Measurements from ENCODE around the gene ELOVL6. TPM values are rescaled to one million over a fixed set of nuclear protein-coding genes. Genes with fewer than 3 reads are reported as not detected.
A peak's percentile ranks its signal among the peaks of the same experiment; 100 is the strongest.

Gene ELOVL6
- total RNA-seq, 4 donors from 2014 or later, result 3.4 to 25.9 (median 11.4) TPM

- Histone ChIP-seq H3K36me3 (no peaks in the 10 kb centered on the region), H3K4me3 (no peak overlapping the region), H3K4me1 (peaks cover 0 to 8% (median 6%) of the 10 kb centered on the region in 4 donors), H3K27me3 (no peaks in the 10 kb centered on the region), H3K27ac (no peak overlapping the region), H3K9me3 (no peaks in the 10 kb centered on the region)
- WGBS, 2 donors (ENCODE audit: low coverage in 1 of 2), result 86 to 100% methylated on average over 2 of the region's 2 CpGs
- in situ Hi-C loops (cut with MboI; ENCODE audit: low pct_ligation_motif_present in 1 of 4, low pct_unique_long_range_greater_than_20kb in 1 of 4, low sequenced_read_pairs in 3 of 4), result no loop called here
- TF ChIP-seq POLR2A (IDR thresholded peaks at IDR 0.05) (no peak), POLR2AphosphoS5 (IDR thresholded peaks at IDR 0.05) (no peak), EP300 (IDR thresholded peaks at IDR 0.05; ENCODE audit: low read depth) (no peak)
- TF ChIP-seq, protein P1, sequence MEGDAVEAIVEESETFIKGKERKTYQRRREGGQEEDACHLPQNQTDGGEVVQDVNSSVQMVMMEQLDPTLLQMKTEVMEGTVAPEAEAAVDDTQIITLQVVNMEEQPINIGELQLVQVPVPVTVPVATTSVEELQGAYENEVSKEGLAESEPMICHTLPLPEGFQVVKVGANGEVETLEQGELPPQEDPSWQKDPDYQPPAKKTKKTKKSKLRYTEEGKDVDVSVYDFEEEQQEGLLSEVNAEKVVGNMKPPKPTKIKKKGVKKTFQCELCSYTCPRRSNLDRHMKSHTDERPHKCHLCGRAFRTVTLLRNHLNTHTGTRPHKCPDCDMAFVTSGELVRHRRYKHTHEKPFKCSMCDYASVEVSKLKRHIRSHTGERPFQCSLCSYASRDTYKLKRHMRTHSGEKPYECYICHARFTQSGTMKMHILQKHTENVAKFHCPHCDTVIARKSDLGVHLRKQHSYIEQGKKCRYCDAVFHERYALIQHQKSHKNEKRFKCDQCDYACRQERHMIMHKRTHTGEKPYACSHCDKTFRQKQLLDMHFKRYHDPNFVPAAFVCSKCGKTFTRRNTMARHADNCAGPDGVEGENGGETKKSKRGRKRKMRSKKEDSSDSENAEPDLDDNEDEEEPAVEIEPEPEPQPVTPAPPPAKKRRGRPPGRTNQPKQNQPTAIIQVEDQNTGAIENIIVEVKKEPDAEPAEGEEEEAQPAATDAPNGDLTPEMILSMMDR (IDR thresholded peaks at IDR 0.05), result no peak
- no peak for DNase-seq
- intact Hi-C loops (cut with DNase I; ENCODE audit: low total_unique reads), result no loop called here
These were observed 133.5 kb downstream of the ELOVL6 start for GRCh38 chr4:110064934-110065333.

DNA sequence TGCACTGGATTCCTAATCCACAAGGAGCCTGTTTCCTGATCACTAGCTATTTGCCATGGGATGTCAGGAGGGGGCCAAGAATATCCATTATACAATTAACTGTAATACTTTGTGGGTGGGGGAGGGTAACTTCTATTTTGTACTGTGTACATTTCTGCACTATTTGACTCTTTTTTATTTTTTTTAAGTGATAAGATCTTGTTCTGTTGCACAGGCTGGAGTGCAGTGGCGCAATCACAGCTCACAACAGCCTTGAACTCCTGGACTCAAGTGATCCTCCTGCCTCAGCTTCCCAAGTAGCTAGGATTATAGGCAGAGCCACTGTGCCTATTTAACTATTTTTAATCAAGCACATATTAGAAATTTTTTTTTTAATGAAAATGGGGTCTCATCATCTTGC is 134.1 kb downstream of the ELOVL6 start:
- WGBS, 2 donors (ENCODE audit: low coverage in 1 of 2), result 89 to 93% methylated on average over 1 of the region's 1 CpG
- intact Hi-C loops (cut with DNase I; ENCODE audit: low total_unique reads) (no loop called here), in situ Hi-C loops (cut with MboI; ENCODE audit: low pct_ligation_motif_present in 1 of 4, low pct_unique_long_range_greater_than_20kb in 1 of 4, low sequenced_read_pairs in 3 of 4) (no loop called here)
- TF ChIP-seq POLR2A (IDR thresholded peaks at IDR 0.05) (no peak), POLR2AphosphoS5 (IDR thresholded peaks at IDR 0.05) (no peak), EP300 (IDR thresholded peaks at IDR 0.05; ENCODE audit: low read depth) (no peak)
- TF ChIP-seq, protein P1 (IDR thresholded peaks at IDR 0.05), result no peak
- no peak for DNase-seq
- Histone ChIP-seq H3K36me3 (no peaks in the 10 kb centered on the region), H3K9me3 (no peaks in the 10 kb centered on the region), H3K4me3 (no peak overlapping the region), H3K27ac (no peak overlapping the region), H3K27me3 (no peaks in the 10 kb centered on the region), H3K4me1 (peaks cover 0 to 15% (median 9%) of the 10 kb centered on the region in 4 donors)

- no peaks in the 10 kb centered on the region for H3K36me3 ChIP-seq
- WGBS, 2 donors (ENCODE audit: low coverage in 1 of 2), result 89% methylated on average over 5 of the region's 5 CpGs; no CpG with 5 or more reads in 1 of the 2 donors
- no peak for DNase-seq
- H3K4me3 ChIP-seq, result no peak overlapping the region
- intact Hi-C loops (cut with DNase I; ENCODE audit: low total_unique reads) (no loop called here), in situ Hi-C loops (cut with MboI; ENCODE audit: low pct_ligation_motif_present in 1 of 4, low pct_unique_long_range_greater_than_20kb in 1 of 4, low sequenced_read_pairs in 3 of 4) (no loop called here)
- H3K9me3 ChIP-seq, result no peaks in the 10 kb centered on the region
- H3K27ac ChIP-seq, result no peak overlapping the region
- peaks cover 4 to 21% (median 9%) of the 10 kb centered on the region in 4 donors for H3K4me1 ChIP-seq
- TF ChIP-seq, protein P1 (IDR thresholded peaks at IDR 0.05), result no peak
- TF ChIP-seq POLR2AphosphoS5 (IDR thresholded peaks at IDR 0.05), result no peak
- TF ChIP-seq POLR2A (IDR thresholded peaks at IDR 0.05), result no peak
- TF ChIP-seq EP300 (IDR thresholded peaks at IDR 0.05; ENCODE audit: low read depth), result no peak
- H3K27me3 ChIP-seq, result no peaks in the 10 kb centered on the region
These were observed 136.2 kb downstream of the ELOVL6 start for GRCh38 chr4:110062166-110062565.

- 67 to 76% methylated on average over 1 to 2 of the region's 2 CpGs for WGBS, 2 donors (ENCODE audit: low coverage in 1 of 2)
- intact Hi-C loops (cut with DNase I; ENCODE audit: low total_unique reads), result no loop called here
- H3K36me3 ChIP-seq, result no peaks in the 10 kb centered on the region
These were observed 137.3 kb downstream of the ELOVL6 start for GRCh38 chr4:110061076-110061475.

More at GRCh38 chr4:110061076-110061475, 137.3 kb downstream of the ELOVL6 start:
- no peak for DNase-seq
- no peaks in the 10 kb centered on the region for H3K27me3 ChIP-seq
- H3K27ac ChIP-seq, result peak overlapping the region in 2 of 4 donors; percentile 57 to 61
- no peaks in the 10 kb centered on the region for H3K9me3 ChIP-seq
- H3K4me1 ChIP-seq, result peaks cover 4 to 21% (median 9%) of the 10 kb centered on the region in 4 donors
- in situ Hi-C loops (cut with MboI; ENCODE audit: low pct_ligation_motif_present in 1 of 4, low pct_unique_long_range_greater_than_20kb in 1 of 4, low sequenced_read_pairs in 3 of 4), result no loop called here
- no peak for TF ChIP-seq EP300 (IDR thresholded peaks at IDR 0.05; ENCODE audit: low read depth)
- TF ChIP-seq, protein P1 (IDR thresholded peaks at IDR 0.05), result no peak
- TF ChIP-seq POLR2A (IDR thresholded peaks at IDR 0.05), result no peak
- no peak for TF ChIP-seq POLR2AphosphoS5 (IDR thresholded peaks at IDR 0.05)
- H3K4me3 ChIP-seq, result no peak overlapping the region

All from transverse colon (tissue), 4 donors.